HG03565 (cell line): Measurements from ENCODE around the gene RFC5.
A peak's percentile ranks its signal among the peaks of the same experiment; 100 is the strongest.
"Not testable (repeated sequence)": the region's sequence is repeated elsewhere in the genome, so short reads cannot be mapped to it uniquely, and the experiment has no call there.

ENCODE experiments used
- ATAC-seq: cut with Tn5 transposase; IDR thresholded peaks from one replicate; pipeline ENCODE4 v1.9.1; 2021; ENCODE audit warnings: mild to moderate bottlenecking, moderate library complexity; ENCODE audit not compliant: unreplicated experiment

RFC5 gene

GRCh38 chr12:118015306-118015705, 1.2 kb upstream of the RFC5 start:
- no peak for ATAC-seq

GRCh38 chr12:118015944-118016343, 559 bp upstream of the RFC5 start:
- no peak for ATAC-seq

- no peak for ATAC-seq
Measured at GRCh38 chr12:118017926-118018325, 1.4 kb downstream of the RFC5 start.

- no peak for ATAC-seq
Measured at GRCh38 chr12:118020036-118020435, 3.5 kb downstream of the RFC5 start.

- ATAC-seq, result not testable (repeated sequence)
Measured at GRCh38 chr12:118022097-118022727, 5.7 kb downstream of the RFC5 start.

GRCh38 chr12:118022728-118023109, 6.2 kb downstream of the RFC5 start:
- ATAC-seq, result no peak

- no peak for ATAC-seq
Measured at GRCh38 chr12:118023301-118023860, 6.9 kb downstream of the RFC5 start.

- ATAC-seq, result no peak
Measured at GRCh38 chr12:118025168-118025567, 8.7 kb downstream of the RFC5 start.

GRCh38 chr12:118029166-118029565, 12.7 kb downstream of the RFC5 start:
- no peak for ATAC-seq

- ATAC-seq, result no peak
Measured at GRCh38 chr12:118032188-118032587, 15.7 kb downstream of the RFC5 start.

GRCh38 chr12:118033323-118033722, 16.8 kb downstream of the RFC5 start:
- ATAC-seq, result no peak

- no peak for ATAC-seq
Measured at GRCh38 chr12:118033902-118034301, 17.4 kb downstream of the RFC5 start.

- no peak for ATAC-seq
Measured at GRCh38 chr12:118034429-118035189, 18.1 kb downstream of the RFC5 start.

- ATAC-seq, result peak; percentile 83
Measured at GRCh38 chr12:118035190-118036041, 18.9 kb downstream of the RFC5 start.

- no peak for ATAC-seq
Measured at GRCh38 chr12:118036672-118037411, 20.3 kb downstream of the RFC5 start.

GRCh38 chr12:118038137-118038536, 21.6 kb downstream of the RFC5 start:
- ATAC-seq, result no peak

GRCh38 chr12:118042091-118042490, 25.6 kb downstream of the RFC5 start:
- no peak for ATAC-seq

- no peak for ATAC-seq
Measured at GRCh38 chr12:118044075-118044474, 27.6 kb downstream of the RFC5 start.

- no peak for ATAC-seq
Measured at GRCh38 chr12:118044577-118044976, 28.1 kb downstream of the RFC5 start.

- ATAC-seq, result no peak
Measured at GRCh38 chr12:118046430-118046829, 29.9 kb downstream of the RFC5 start.
